Lower leg skin (tissue), 4 donors: ENCODE measurements around the gene MEX3D. TPM values are rescaled to one million over a fixed set of nuclear protein-coding genes. Genes with fewer than 3 reads are reported as not detected.

Experiments used
- DNase-seq, 2 donors: peaks; one replicate each; pipeline ENCODE4 v3.0.0-alpha.2; 2019; ENCODE audit warnings: low spot score in 2 of 2
- H3K4me3 ChIP-seq: fragments of 200-600 bp; sonication (generic); 2 replicates; pipeline ENCODE4 v1.5.1; 2017; ENCODE audit warnings: mild to moderate bottlenecking, low read depth; ENCODE audit not compliant: poor library complexity, severe bottlenecking
- CTCF ChIP-seq, 3 donors: fragments of 450-650 bp; IDR thresholded peaks; one replicate each; pipeline ENCODE4 v1.5.1; 2016; ENCODE audit warnings: antibody characterized with exemption in 3 of 3, mild to moderate bottlenecking in 3 of 3, moderate library complexity in 2 of 3
- POLR2A ChIP-seq, 2 donors: fragments of 450-650 bp; IDR thresholded peaks; one replicate each; pipeline ENCODE4 v1.6.1; 2016 to 2017; ENCODE audit warnings: antibody characterized with exemption in 2 of 2, mild to moderate bottlenecking in 1 of 2, moderate library complexity in 1 of 2
- WGBS, 2 donors: methylation state at CpG; one replicate each; pipeline ENCODE4 v1.1.5; 2018; 5-methylcytosine and 5-hydroxymethylcytosine counted together
- intact Hi-C: fragments of 100-400 bp; cut with DNase I; formaldehyde crosslinking; loops from one replicate; pipeline ENCODE4 v1.15.0; 2023; ENCODE audit warnings: low total_unique reads
- total RNA-seq, 4 donors: library from RNA; depleted of rRNA; stranded (reverse); fragments of >200 nt; gene quantifications; one replicate each; pipeline ENCODE4 v1.1.0, GENCODE V29; 2016

MEX3D gene
- total RNA-seq, 4 donors from 2014 or later, result 37.3 to 44.1 (median 42.2) TPM

GRCh38 chr19:1509602-1510441, 58.3 kb downstream of the MEX3D start:
- H3K4me3 ChIP-seq, result no peak overlapping the region
- 52 to 64% methylated on average over 10 to 11 of the region's 11 CpGs for WGBS, 2 donors
- DNase-seq, result no peak
- TF ChIP-seq POLR2A (IDR thresholded peaks at IDR 0.05) (no peak), CTCF (IDR thresholded peaks at IDR 0.05) (no peak)
- intact Hi-C loops, result no loop called here

DNA sequence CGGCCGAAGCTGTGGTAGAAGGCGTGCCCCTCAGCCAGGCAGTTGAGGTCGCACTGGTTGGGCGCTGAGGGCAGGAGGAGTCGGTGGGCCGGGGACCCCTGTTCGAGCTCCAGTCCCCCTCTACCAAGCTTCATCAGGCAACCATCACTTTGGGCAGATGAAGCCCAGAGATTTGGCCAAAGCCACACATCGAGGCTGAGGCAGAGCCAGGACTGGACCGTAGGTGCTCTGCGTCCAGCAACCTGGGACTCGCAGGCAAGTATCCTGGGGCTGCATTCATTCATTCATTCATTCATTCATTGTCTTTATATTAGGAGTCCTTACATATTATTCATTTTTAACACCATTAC, 59.6 kb downstream of the MEX3D start:
- TF ChIP-seq POLR2A (IDR thresholded peaks at IDR 0.05) (no peak), CTCF (IDR thresholded peaks at IDR 0.05) (no peak)
- 34 to 40% methylated on average over 6 to 7 of the region's 12 CpGs for WGBS, 2 donors
- no peak for DNase-seq
- intact Hi-C loops, result no loop called here
- H3K4me3 ChIP-seq, result no peak overlapping the region

GRCh38 chr19:1507763-1508506, 60.2 kb downstream of the MEX3D start:
- 1 to 3% methylated on average over 44 to 46 of the region's 46 CpGs for WGBS, 2 donors
- no peak for TF ChIP-seq CTCF (IDR thresholded peaks at IDR 0.05)
- no peak for TF ChIP-seq POLR2A (IDR thresholded peaks at IDR 0.05)
- H3K4me3 ChIP-seq, result no peak overlapping the region
- intact Hi-C loops, result no loop called here
- peak; percentile 92 to 98 for DNase-seq

DNA sequence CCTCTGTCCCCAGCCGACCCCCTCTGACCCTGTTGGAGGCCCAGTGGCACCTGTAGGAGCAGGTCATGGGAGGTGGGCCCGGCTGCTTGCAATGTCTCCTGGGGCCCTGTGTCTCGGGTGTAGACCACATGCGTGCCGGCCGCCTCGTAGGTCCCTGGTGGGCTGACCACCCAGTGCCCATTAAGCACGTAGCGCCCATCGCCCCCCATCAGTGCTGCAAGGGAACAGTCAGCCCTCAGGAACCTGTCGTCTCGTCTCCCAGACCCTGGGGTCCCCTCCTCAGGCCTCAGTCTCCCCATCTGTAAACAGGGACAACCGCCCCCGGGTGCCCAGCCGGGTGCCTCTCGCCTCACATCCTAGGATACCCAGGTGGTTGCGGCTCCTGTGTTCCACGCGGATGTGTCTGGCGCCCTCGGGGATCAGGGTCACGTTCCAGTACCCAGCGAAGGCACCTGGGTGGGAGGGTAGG, 60.9 kb downstream of the MEX3D start:
- no peak overlapping the region for H3K4me3 ChIP-seq
- TF ChIP-seq POLR2A (IDR thresholded peaks at IDR 0.05), result no peak
- no peak for TF ChIP-seq CTCF (IDR thresholded peaks at IDR 0.05)
- intact Hi-C loops, result no loop called here
- no peak for DNase-seq
- WGBS, 2 donors, result 62 to 63% methylated on average over 22 of the region's 23 CpGs

- no peak for DNase-seq
- WGBS, 2 donors, result 88 to 91% methylated on average over 39 to 44 of the region's 45 CpGs
- intact Hi-C loops, result no loop called here
- H3K4me3 ChIP-seq, result no peak overlapping the region
- no peak for TF ChIP-seq CTCF (IDR thresholded peaks at IDR 0.05)
- TF ChIP-seq POLR2A (IDR thresholded peaks at IDR 0.05), result no peak
Observed at GRCh38 chr19:1505991-1506881, 61.9 kb downstream of the MEX3D start.
